Adrenal gland (tissue), 12 donors: ENCODE results near the gene LRP1-AS. TPM values are rescaled to one million over a fixed set of nuclear protein-coding genes. Genes with fewer than 3 reads are reported as not detected.

Source experiments
- DNase-seq, 7 donors: peaks; one replicate each; pipeline ENCODE4 v3.0.0-alpha.2; 2019 to 2020
- H3K27ac ChIP-seq, 5 donors: fragments of 200-600 bp; sonication (generic) in 4 of 5; 1 replicate in 3 of 5; 2 replicates in 2 of 5; pipeline versions ENCODE4 v1.5.1 to v1.8.0; 2016 to 2020; ENCODE audit warnings: mild to moderate bottlenecking in 1 of 5
- H3K27me3 ChIP-seq: fragments of 200-600 bp; 2 replicates; pipeline ENCODE4 v1.8.0; 2021
- H3K36me3 ChIP-seq, 2 donors: fragments of 200-600 bp; replicated peaks in 1 of 2; 1 replicate in 1 of 2; 2 replicates in 1 of 2; pipeline versions ENCODE4 v1.5.1 to v1.8.0; 2018 to 2022
- H3K4me1 ChIP-seq, 2 donors: fragments of 200-600 bp; replicated peaks in 1 of 2; 1 replicate in 1 of 2; 2 replicates in 1 of 2; pipeline versions ENCODE4 v1.5.1 to v1.8.0; 2018 to 2021
- H3K4me3 ChIP-seq, 4 donors: fragments of 200-600 bp; sonication (generic) in 3 of 4; one replicate each; pipeline ENCODE4 v1.5.1; 2016 to 2018
- H3K9me3 ChIP-seq, 3 donors: fragments of 200-600 bp; sonication (generic) in 1 of 3; replicated peaks in 1 of 3; 1 replicate in 2 of 3; 2 replicates in 1 of 3; pipeline versions ENCODE4 v1.5.1 to v1.8.0; 2016 to 2021
- CTCF ChIP-seq, 6 experiments: fragments of 450-650 bp in 4 of 6; fragments of 200-600 bp in 2 of 6; sonication (generic) in 1 of 6; IDR thresholded peaks; 1 replicate in 5 of 6; 2 replicates in 1 of 6; pipeline versions ENCODE4 v1.5.1 to v1.8.0; 2016 to 2021; ENCODE audit warnings: antibody characterized with exemption in 6 of 6, mild to moderate bottlenecking in 2 of 6, moderate library complexity in 1 of 6
- POLR2A ChIP-seq, 2 donors: fragments of 450-650 bp; IDR thresholded peaks; one replicate each; pipeline ENCODE4 v1.6.1; 2017; ENCODE audit warnings: antibody characterized with exemption in 2 of 2, mild to moderate bottlenecking in 2 of 2, moderate library complexity in 1 of 2
- WGBS, 4 donors: extraction: QIAGEN DNeasy Blood & Tissue Kit in 2 of 4; methylation state at CpG; one replicate each; pipeline versions ENCODE4 v1.1.5 to v1.1.7; 2013 to 2017; 5-methylcytosine and 5-hydroxymethylcytosine counted together
- intact Hi-C, 2 donors: fragments of 100-400 bp; cut with DNase I; formaldehyde crosslinking; loops; one replicate each; pipeline versions ENCODE4 v1.14.1 to v1.15.0; 2022 to 2023
- polyA plus RNA-seq, 3 donors: library from polyadenylated mRNA; stranded (reverse); fragments of 200-250 nt in 2 of 3; fragments of 350-450 nt in 1 of 3; fragmentation: Illumina TruSeq in 1 of 3; extraction: RNeasy Lipid Tissue Mini Kit (QIAGEN cat#74804) in 1 of 3; gene quantifications; one replicate each; pipeline ENCODE4 v1.2.3, GENCODE V29; 2013 to 2014
- total RNA-seq, 9 donors: library from RNA; depleted of rRNA in 4 of 9; stranded (reverse); fragments of >200 nt in 4 of 9; fragments of 120-200 nt in 1 of 9; fragmentation: NEBNext Ultra II Directional in 1 of 9; extraction: Animal tissue kit (Norgen Biotek cat#: 25700) in 1 of 9; gene quantifications; one replicate each; pipeline versions ENCODE4 v1.1.0 to v1.2.4, GENCODE V29; 2013 to 2023
- donor health status: healthy with polysubstance abuse.
- donor health status: Bipolar disorder and iron deficiency.
- donor health status: DM: yes; HTN: yes; CAD: no.
- donor health status: DM: no; HTN: no; CAD: no.
- donor health status: DM: no; HTN: no; CAD: no.
- donor health status: DM: yes; HTN: yes; CAD: no.

LRP1-AS gene
- total and polyA plus RNA-seq, 12 donors, result not detected

GRCh38 chr12:57148469-57149244 lies 1.2 kb upstream of the LRP1-AS start:
- Histone ChIP-seq H3K36me3 (peaks cover 0 to 30% of the 10 kb centered on the region in 2 donors), H3K4me3 (no peak overlapping the region), H3K27ac (peak overlapping the region in 4 of 5 donors; percentile 54 to 84 (median 80)), H3K4me1 (peaks cover 32 to 81% of the 10 kb centered on the region in 2 donors), H3K9me3 (no peaks in the 10 kb centered on the region), H3K27me3 (no peaks in the 10 kb centered on the region)
- intact Hi-C loops, result no loop called here
- TF ChIP-seq CTCF (IDR thresholded peaks at IDR 0.05) (no peak), POLR2A (IDR thresholded peaks at IDR 0.05) (no peak)
- 48 to 64% (median 53%) methylated on average over 4 of the region's 4 CpGs for WGBS, 4 donors
- DNase-seq, result peak in 6 of 7 donors; percentile 52 to 72 (median 60)

- Histone ChIP-seq H3K36me3 (peaks cover 0 to 55% of the 10 kb centered on the region in 2 donors), H3K9me3 (no peaks in the 10 kb centered on the region), H3K27ac (peak overlapping the region in 2 of 5 donors; percentile 64 to 84), H3K4me1 (peaks cover 8 to 55% of the 10 kb centered on the region in 2 donors), H3K4me3 (no peak overlapping the region), H3K27me3 (no peaks in the 10 kb centered on the region)
- TF ChIP-seq CTCF (IDR thresholded peaks at IDR 0.05) (no peak), POLR2A (IDR thresholded peaks at IDR 0.05) (no peak)
- intact Hi-C loops, result no loop called here
- DNase-seq, result no peak
- whole genome bisulfite sequencing, 4 donors, result 65 to 77% (median 72%) methylated on average over 1 to 2 of the region's 2 CpGs
Measured at GRCh38 chr12:57146092-57146491, 1.3 kb downstream of the LRP1-AS start.

- Histone ChIP-seq H3K9me3 (no peaks in the 10 kb centered on the region), H3K27ac (peak overlapping the region in 2 of 5 donors; percentile 64 to 84), H3K27me3 (no peaks in the 10 kb centered on the region), H3K36me3 (peaks cover 0 to 58% of the 10 kb centered on the region in 2 donors), H3K4me3 (no peak overlapping the region), H3K4me1 (peaks cover 8 to 50% of the 10 kb centered on the region in 2 donors)
- intact Hi-C loops, result no loop called here
- no peak for DNase-seq
- WGBS, 4 donors, result 72 to 84% (median 75%) methylated on average over 10 of the region's 10 CpGs
- no peak for TF ChIP-seq POLR2A (IDR thresholded peaks at IDR 0.05)
- no peak for TF ChIP-seq CTCF (IDR thresholded peaks at IDR 0.05)
Measured at GRCh38 chr12:57145460-57146059, 1.9 kb downstream of the LRP1-AS start.

- Histone ChIP-seq H3K4me1 (peaks cover 0 to 44% of the 10 kb centered on the region in 2 donors), H3K4me3 (no peak overlapping the region), H3K36me3 (peaks cover 0 to 72% of the 10 kb centered on the region in 2 donors), H3K27me3 (no peaks in the 10 kb centered on the region), H3K27ac (peak overlapping the region in 1 of 5 donors; percentile 53), H3K9me3 (no peaks in the 10 kb centered on the region)
- intact Hi-C loops, result no loop called here
- 70 to 91% (median 88%) methylated on average over 4 of the region's 4 CpGs for WGBS, 4 donors
- DNase-seq, result no peak
- TF ChIP-seq POLR2A (IDR thresholded peaks at IDR 0.05) (no peak), CTCF (IDR thresholded peaks at IDR 0.05) (no peak)
Measured at GRCh38 chr12:57143454-57143853, 4.0 kb downstream of the LRP1-AS start.
